GM10266 (cell line): Measurements from ENCODE around the gene ERICH3.

ENCODE experiments used
- DNase-seq: peaks from one replicate; pipeline ENCODE4 v3.0.0; 2012; ENCODE audit errors: extremely low spot score
- TF ChIP-seq, protein P1 (sequence below): IDR thresholded peaks from 2 replicates; pipeline ENCODE4 v1.5.1; 2012; ENCODE audit warnings: mild to moderate bottlenecking, low read depth; ENCODE audit not compliant: control insufficient read depth, insufficient read depth; ENCODE audit errors: missing control alignments

ERICH3 gene

DNA sequence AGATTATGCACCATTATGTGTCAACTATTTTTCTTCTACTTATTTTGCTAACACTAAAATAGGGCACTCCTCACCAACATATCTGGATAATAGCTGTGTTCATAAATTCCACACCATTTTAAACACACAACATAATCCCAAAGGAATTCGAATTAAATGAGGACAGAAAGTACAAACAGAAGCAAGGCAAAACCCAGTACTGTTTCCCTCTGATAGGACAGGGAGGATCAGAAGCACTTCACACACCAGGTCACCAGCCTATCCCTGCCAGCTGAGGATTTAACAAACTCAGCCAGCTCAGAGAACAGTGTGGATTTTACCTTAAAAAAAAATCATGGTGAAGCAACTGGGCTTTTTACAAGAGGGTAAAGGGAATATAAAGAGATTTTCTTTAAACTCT, 39.3 kb upstream of the ERICH3 start:
- TF ChIP-seq, protein P1, sequence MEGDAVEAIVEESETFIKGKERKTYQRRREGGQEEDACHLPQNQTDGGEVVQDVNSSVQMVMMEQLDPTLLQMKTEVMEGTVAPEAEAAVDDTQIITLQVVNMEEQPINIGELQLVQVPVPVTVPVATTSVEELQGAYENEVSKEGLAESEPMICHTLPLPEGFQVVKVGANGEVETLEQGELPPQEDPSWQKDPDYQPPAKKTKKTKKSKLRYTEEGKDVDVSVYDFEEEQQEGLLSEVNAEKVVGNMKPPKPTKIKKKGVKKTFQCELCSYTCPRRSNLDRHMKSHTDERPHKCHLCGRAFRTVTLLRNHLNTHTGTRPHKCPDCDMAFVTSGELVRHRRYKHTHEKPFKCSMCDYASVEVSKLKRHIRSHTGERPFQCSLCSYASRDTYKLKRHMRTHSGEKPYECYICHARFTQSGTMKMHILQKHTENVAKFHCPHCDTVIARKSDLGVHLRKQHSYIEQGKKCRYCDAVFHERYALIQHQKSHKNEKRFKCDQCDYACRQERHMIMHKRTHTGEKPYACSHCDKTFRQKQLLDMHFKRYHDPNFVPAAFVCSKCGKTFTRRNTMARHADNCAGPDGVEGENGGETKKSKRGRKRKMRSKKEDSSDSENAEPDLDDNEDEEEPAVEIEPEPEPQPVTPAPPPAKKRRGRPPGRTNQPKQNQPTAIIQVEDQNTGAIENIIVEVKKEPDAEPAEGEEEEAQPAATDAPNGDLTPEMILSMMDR: no peak
- DNase-seq: no peak

DNA sequence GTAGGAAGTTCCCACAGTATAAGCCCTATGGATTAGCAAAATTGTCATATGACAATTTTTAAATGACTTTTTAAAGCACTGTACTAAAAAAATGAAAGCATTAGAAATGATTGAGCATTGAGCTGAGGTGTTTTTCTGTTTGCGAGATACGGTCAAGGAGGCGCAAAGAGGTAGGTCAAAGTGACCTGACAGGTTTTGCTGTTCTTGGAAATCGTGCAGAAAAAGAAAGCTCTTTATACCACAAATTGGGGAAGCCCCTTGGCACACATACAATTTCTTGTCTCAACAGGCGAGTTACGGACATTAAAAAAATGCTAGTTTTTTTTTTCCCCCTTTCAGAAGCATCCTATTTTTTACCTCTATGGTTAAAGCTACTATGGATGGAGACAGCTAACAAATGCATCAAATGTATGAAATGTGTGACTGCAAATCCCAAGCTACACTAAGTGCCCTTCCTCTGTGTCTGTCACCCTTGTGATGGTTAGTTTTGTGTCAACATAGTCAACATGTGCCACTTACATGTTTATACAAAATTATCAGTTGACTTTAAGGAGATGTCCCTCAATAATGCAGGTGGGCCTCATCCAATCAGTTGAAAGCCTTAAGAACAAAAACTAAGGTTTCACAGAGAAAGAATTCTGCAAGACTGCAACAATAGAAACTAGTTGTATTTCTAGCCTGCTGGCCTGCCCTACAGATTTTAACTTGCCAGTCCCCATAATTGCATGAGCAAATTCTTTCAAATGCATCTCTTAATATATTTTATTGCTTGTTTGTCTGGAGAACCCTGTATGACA, 30.0 kb upstream of the ERICH3 start:
- TF ChIP-seq, protein P1: no peak
- no peak for DNase-seq

DNA sequence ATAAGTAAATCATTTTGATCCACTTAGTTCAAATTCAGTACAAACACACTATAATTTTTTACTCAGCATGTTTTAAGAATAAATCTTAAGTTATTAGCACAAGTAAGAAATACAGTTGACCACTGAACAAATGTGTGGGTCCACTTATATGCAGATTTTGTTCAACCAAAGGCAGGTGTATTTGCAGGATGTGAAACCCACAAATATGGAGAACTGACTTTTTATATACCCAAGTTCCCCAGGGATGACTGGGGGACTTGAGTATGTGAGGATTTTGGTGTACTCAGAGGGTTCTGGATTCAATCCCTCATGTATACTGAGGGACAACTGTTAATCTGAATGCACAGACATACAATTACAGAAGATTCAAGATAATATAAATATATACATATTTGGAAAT, 25.7 kb upstream of the ERICH3 start:
- no peak for DNase-seq
- TF ChIP-seq, protein P1: no peak

DNA sequence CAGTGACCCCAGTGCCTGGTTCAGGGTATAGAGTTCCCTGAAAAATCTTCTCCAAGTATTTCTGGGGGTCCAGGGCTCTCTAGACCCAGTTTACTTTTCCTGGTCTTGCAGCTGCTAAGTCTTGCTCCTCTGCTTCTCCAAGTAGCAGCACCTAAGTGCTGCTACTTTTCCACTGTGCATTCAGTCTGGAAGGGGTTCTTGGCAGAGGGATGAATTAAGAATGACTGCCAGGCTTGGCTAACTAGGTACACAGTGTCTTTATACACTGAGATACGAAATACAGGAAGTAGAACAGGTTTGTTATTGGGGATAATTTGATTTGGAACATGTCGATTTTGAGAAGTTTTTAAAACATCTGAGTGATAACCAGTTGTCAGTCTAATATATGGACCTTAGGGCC, 24.2 kb upstream of the ERICH3 start:
- DNase-seq: no peak
- TF ChIP-seq, protein P1: no peak

DNA sequence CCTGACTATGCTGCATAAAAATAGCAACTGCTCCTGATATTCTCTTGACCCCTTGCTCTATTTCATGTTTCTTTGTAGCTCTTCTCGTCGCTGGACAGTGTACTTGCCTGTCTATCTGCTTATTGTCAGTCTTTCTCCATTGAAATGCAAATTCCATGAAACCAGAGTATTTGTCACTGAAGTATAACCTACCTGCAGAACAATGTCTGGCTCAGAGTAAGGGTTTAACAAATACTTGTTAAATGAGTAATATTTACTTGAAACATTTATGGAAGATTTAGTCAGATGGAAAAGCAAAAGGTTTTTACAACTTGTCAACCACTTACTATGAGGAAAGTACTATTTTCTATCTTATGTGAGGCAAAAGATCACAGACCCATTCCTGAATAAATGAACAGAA, 19.9 kb upstream of the ERICH3 start:
- DNase-seq: no peak
- TF ChIP-seq, protein P1: no peak

DNA sequence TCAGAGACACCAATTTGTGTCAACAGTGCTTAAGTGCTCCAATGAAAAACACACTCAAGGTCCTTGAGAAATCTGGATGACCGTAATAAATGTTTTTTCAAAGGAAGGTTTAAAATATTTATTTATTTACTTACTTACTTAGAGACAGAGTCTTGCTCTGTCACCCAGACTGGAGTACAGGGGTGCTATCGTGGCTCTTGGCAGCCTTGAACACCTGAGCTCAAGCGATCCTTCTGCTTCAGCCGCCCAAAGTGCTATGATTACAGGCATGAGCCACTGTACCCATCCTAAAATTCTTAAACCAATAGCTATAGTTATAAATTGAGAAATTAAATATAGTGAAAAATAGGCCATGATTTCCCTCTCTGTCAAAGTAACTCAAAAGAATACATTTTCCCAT, 17.3 kb upstream of the ERICH3 start:
- DNase-seq: no peak
- TF ChIP-seq, protein P1: no peak

DNA sequence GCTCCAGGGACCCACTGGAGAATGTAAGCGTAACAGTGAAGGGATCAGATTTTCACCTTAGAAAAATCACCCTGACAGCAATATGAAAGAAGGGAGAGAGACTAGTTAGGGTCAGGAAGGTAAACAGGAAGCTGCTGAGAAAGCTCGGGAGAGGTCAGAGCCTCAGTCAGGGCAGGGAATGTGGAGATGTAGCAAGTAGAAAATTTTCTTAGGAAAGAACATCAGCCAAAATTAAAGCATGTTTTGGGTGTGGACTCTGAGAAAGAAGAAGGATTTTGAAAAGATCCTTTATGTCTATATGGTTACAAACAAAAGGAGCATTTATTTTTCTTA, 16.7 kb upstream of the ERICH3 start:
- TF ChIP-seq, protein P1: no peak

More for the DNA sequence above, 16.7 kb upstream of the ERICH3 start:
- no peak for DNase-seq
